Retinal pigment epithelial cell (primary cell): ENCODE measurements around the gene UBAC1.
"Not testable (repeated sequence)": the region's sequence is repeated elsewhere in the genome, so short reads cannot be mapped to it uniquely, and the experiment has no call there.

ENCODE experiments used
- DNase-seq: peaks from one replicate; pipeline ENCODE4 v3.0.0-alpha.2; 2010; ENCODE audit warnings: low read depth
- H3K4me3 ChIP-seq: 2 replicates; pipeline ENCODE4 v1.5.1; 2011; ENCODE audit warnings: mild to moderate bottlenecking, low read length, control low read depth, moderate library complexity
- CTCF ChIP-seq: conservative IDR thresholded peaks from 2 replicates; pipeline ENCODE4 v1.5.1; 2011; ENCODE audit warnings: low read depth, low read length, control low read depth, inconsistent platforms

UBAC1 gene

GRCh38 chr9:135970128-135970815 is 9.1 kb upstream of the UBAC1 start:
- H3K4me3 ChIP-seq = no peak overlapping the region
- TF ChIP-seq CTCF = no peak
- DNase-seq = no peak

- no peak for TF ChIP-seq CTCF
- no peak overlapping the region for H3K4me3 ChIP-seq
- no peak for DNase-seq
Measured at GRCh38 chr9:135969064-135969683, 8.0 kb upstream of the UBAC1 start.

- TF ChIP-seq CTCF = no peak
- no peak overlapping the region for H3K4me3 ChIP-seq
- no peak for DNase-seq
Measured at GRCh38 chr9:135968601-135969000, 7.4 kb upstream of the UBAC1 start.

- DNase-seq = no peak
- H3K4me3 ChIP-seq = no peak overlapping the region
- TF ChIP-seq CTCF = no peak
Measured at GRCh38 chr9:135968083-135968476, 6.9 kb upstream of the UBAC1 start.

GRCh38 chr9:135966916-135967260 is 5.7 kb upstream of the UBAC1 start:
- DNase-seq, H3K4me3 ChIP-seq: not testable (repeated sequence)

- no peak overlapping the region for H3K4me3 ChIP-seq
- TF ChIP-seq CTCF = no peak
- DNase-seq = no peak
Measured at GRCh38 chr9:135965124-135965756, 4.1 kb upstream of the UBAC1 start.

GRCh38 chr9:135963938-135964337 is 2.8 kb upstream of the UBAC1 start:
- TF ChIP-seq CTCF = no peak
- H3K4me3 ChIP-seq = no peak overlapping the region
- DNase-seq = no peak
